HepG2 (cell line): Measurements from ENCODE around the gene EMILIN3. TPM values are rescaled to one million over a fixed set of nuclear protein-coding genes. Genes with fewer than 3 reads are reported as not detected.
A peak's percentile ranks its signal among the peaks of the same experiment; 100 is the strongest.

Source experiments
- ATF1 ChIP-seq: IDR thresholded peaks from 2 replicates; pipeline ENCODE4 v1.6.1; 2016; ENCODE audit warnings: mild to moderate bottlenecking, control low read depth
- KMT2A ChIP-seq: sonication (generic); formaldehyde crosslinking; IDR thresholded peaks from 2 replicates; pipeline ENCODE4 v1.4.0; 2020; ENCODE audit warnings: missing genetic modification reagents
- MIXL1 ChIP-seq: IDR thresholded peaks from 2 replicates; pipeline ENCODE4 v1.6.1; 2016
- PTBP1 ChIP-seq: fragments of 200-400 bp; formaldehyde crosslinking; IDR thresholded peaks from 2 replicates; pipeline ENCODE4 v1.6.1; 2018; ENCODE audit warnings: low read length, low read depth; ENCODE audit not compliant: poor library complexity, severe bottlenecking
- TGIF2 ChIP-seq: IDR thresholded peaks from 2 replicates; pipeline ENCODE4 v1.6.1; 2016; ENCODE audit warnings: control low read depth, missing compliant biosample characterization
- YEATS4 ChIP-seq: sonication (generic); formaldehyde crosslinking; IDR thresholded peaks from 2 replicates; pipeline ENCODE4 v1.4.0; 2020; ENCODE audit warnings: missing genetic modification reagents, borderline replicate concordance
- ZFP36 ChIP-seq: fragments of 150-350 bp; IDR thresholded peaks from 2 replicates; pipeline ENCODE4 v1.6.1; 2018; ENCODE audit warnings: borderline replicate concordance, low read length, low read depth; ENCODE audit not compliant: partially characterized antibody
- ZHX1 ChIP-seq: sonication (generic); formaldehyde crosslinking; IDR thresholded peaks from 2 replicates; pipeline ENCODE4 v1.8.1; 2022; ENCODE audit warnings: low read depth, mild to moderate bottlenecking, missing genetic modification reagents
- ZNF260 ChIP-seq: sonication (generic); formaldehyde crosslinking; IDR thresholded peaks from 2 replicates; pipeline ENCODE4 v1.4.0; 2020; ENCODE audit warnings: missing genetic modification reagents, low read depth, mild to moderate bottlenecking, borderline replicate concordance
- ZNF275 ChIP-seq: sonication (generic); formaldehyde crosslinking; IDR thresholded peaks from 2 replicates; pipeline ENCODE4 v1.8.0; 2022; ENCODE audit warnings: missing genetic modification reagents, mild to moderate bottlenecking, inconsistent platforms, borderline replicate concordance
- ZNF33A ChIP-seq: sonication (generic); formaldehyde crosslinking; IDR thresholded peaks from 2 replicates; pipeline ENCODE4 v1.5.1; 2020; ENCODE audit warnings: missing genetic modification reagents, mild to moderate bottlenecking, moderate library complexity, borderline replicate concordance
- ZNF350 ChIP-seq: sonication (generic); formaldehyde crosslinking; IDR thresholded peaks from 2 replicates; pipeline ENCODE4 v1.4.0; 2020; ENCODE audit warnings: mild to moderate bottlenecking, low read depth, missing genetic modification reagents, borderline replicate concordance
- ZNF44 ChIP-seq: sonication (generic); formaldehyde crosslinking; IDR thresholded peaks from 2 replicates; pipeline ENCODE4 v1.5.1; 2020; ENCODE audit warnings: mild to moderate bottlenecking, missing genetic modification reagents
- ZNF468 ChIP-seq: sonication (generic); formaldehyde crosslinking; IDR thresholded peaks from 2 replicates; pipeline ENCODE4 v1.8.0; 2022; ENCODE audit warnings: mild to moderate bottlenecking, moderate library complexity, missing genetic modification reagents
- polyA plus RNA-seq, 8 experiments: library from polyadenylated mRNA; depleted of rRNA in 3 of 8; stranded (reverse) in 7 of 8; unstranded in 1 of 8; fragments of >200 nt; fragmentation: Illumina TruSeq in 4 of 8; extraction: Trizol in 4 of 8; gene quantifications; 2 replicates each; pipeline versions ENCODE4 v1.2.1 to v1.2.3, GENCODE V29; 2011 to 2016; ENCODE audit warnings: low read depth in 4 of 8, missing spikeins in 1 of 8, mixed read lengths in 1 of 8; ENCODE audit not compliant: insufficient read depth in 1 of 8
- total RNA-seq, 5 experiments: library from RNA; depleted of rRNA; stranded (reverse); fragments of >200 nt; fragmentation: Illumina TruSeq; extraction: Trizol; gene quantifications; 2 replicates each; pipeline ENCODE4 v1.2.3, GENCODE V29; 2016; ENCODE audit warnings: low read depth in 1 of 5
- TF ChIP-seq, protein P1 (sequence below): sonication (generic); formaldehyde crosslinking; IDR thresholded peaks from 2 replicates; pipeline ENCODE4 v1.4.0; 2020; ENCODE audit warnings: missing genetic modification reagents, borderline replicate concordance
- TF ChIP-seq, protein P2 (sequence below): sonication (generic); formaldehyde crosslinking; IDR thresholded peaks from 2 replicates; pipeline ENCODE4 v1.8.0; 2022; ENCODE audit warnings: mild to moderate bottlenecking, missing genetic modification reagents
- TF ChIP-seq, protein P3 (sequence below): sonication (generic); formaldehyde crosslinking; IDR thresholded peaks from 2 replicates; pipeline ENCODE4 v1.4.0; 2020; ENCODE audit warnings: missing genetic modification reagents

The EMILIN3 gene
- total and polyA plus RNA-seq, 2 of the 13 experiments (the other 11 are each of a cell fraction or from before 2014, with no cell fraction given) = 0.25 to 0.29 TPM

DNA sequence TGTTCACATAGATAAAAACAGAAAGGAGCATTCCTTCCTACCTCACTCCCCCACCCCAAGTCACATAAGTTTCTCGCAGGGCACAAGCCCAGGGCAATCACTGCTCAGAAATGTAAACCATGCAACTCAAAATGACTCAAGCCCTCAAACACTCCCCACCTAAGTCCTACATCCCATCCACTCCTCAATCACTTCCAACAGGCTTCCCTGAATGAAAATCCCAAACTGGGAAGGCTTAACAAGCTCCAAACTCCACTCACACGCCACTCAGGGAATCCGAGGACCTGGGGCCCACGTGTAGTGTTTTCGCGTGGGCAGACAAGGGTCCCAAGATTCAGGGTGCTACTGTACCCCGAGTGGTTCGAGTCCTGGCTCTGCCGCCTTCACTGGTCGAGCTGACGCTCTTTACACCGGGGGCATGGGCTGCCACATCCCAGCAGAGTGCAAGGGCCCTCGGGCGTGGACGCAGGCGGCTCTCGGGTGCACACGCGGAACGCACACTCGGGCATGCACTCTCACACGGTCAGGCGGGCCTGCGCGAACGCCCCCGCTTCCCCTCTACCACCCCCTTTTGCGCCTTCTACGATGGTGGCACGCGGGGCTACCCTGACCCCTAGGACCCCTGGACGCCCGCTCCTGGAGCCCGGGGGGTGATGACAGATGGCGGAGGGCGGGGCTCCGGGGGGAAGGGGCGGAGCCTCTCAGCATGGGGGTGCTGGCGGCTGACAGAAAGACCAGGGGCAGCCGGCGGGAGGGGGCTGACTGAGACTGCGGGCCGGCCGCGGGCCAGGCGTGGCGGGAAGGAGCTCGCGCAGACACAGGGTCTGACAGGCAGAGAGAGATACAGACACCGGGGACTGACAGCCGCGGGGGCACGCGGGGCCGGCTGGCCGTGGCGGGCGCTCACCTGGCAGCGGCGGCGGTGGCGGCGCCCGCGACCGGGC, 49.7 kb downstream of the EMILIN3 start (continued):
- TF ChIP-seq ZNF350 (CRISPR knock-in tag) (peak; percentile 86), ZNF44 (CRISPR knock-in tag) (peak; percentile 56; the same call in 1 of the 2 replicates), ZNF33A (CRISPR knock-in tag) (no peak), YEATS4 (peak; percentile 90), MIXL1 (CRISPR knock-in tag) (no peak), ZNF260 (CRISPR knock-in tag) (no peak), ZNF275 (peak; percentile 23; the same call in 1 of the 2 replicates), ZNF468 (CRISPR knock-in tag) (no peak), ZHX1 (peak; percentile 85), ZFP36 (peak; percentile 13), ATF1 (CRISPR knock-in tag) (no peak), KMT2A (CRISPR knock-in tag) (peak; percentile 86), TGIF2 (CRISPR knock-in tag) (no peak), PTBP1 (peak; percentile 89)
- TF ChIP-seq, protein P1, sequence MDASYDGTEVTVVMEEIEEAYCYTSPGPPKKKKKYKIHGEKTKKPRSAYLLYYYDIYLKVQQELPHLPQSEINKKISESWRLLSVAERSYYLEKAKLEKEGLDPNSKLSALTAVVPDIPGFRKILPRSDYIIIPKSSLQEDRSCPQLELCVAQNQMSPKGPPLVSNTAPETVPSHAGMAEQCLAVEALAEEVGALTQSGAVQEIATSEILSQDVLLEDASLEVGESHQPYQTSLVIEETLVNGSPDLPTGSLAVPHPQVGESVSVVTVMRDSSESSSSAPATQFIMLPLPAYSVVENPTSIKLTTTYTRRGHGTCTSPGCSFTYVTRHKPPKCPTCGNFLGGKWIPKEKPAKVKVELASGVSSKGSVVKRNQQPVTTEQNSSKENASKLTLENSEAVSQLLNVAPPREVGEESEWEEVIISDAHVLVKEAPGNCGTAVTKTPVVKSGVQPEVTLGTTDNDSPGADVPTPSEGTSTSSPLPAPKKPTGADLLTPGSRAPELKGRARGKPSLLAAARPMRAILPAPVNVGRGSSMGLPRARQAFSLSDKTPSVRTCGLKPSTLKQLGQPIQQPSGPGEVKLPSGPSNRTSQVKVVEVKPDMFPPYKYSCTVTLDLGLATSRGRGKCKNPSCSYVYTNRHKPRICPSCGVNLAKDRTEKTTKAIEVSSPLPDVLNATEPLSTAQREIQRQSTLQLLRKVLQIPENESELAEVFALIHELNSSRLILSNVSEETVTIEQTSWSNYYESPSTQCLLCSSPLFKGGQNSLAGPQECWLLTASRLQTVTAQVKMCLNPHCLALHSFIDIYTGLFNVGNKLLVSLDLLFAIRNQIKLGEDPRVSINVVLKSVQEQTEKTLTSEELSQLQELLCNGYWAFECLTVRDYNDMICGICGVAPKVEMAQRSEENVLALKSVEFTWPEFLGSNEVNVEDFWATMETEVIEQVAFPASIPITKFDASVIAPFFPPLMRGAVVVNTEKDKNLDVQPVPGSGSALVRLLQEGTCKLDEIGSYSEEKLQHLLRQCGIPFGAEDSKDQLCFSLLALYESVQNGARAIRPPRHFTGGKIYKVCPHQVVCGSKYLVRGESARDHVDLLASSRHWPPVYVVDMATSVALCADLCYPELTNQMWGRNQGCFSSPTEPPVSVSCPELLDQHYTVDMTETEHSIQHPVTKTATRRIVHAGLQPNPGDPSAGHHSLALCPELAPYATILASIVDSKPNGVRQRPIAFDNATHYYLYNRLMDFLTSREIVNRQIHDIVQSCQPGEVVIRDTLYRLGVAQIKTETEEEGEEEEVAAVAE (CRISPR knock-in tag) = no peak
- TF ChIP-seq, protein P2, sequence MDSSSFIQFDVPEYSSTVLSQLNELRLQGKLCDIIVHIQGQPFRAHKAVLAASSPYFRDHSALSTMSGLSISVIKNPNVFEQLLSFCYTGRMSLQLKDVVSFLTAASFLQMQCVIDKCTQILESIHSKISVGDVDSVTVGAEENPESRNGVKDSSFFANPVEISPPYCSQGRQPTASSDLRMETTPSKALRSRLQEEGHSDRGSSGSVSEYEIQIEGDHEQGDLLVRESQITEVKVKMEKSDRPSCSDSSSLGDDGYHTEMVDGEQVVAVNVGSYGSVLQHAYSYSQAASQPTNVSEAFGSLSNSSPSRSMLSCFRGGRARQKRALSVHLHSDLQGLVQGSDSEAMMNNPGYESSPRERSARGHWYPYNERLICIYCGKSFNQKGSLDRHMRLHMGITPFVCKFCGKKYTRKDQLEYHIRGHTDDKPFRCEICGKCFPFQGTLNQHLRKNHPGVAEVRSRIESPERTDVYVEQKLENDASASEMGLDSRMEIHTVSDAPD (CRISPR knock-in tag) = no peak
- TF ChIP-seq, protein P3, sequence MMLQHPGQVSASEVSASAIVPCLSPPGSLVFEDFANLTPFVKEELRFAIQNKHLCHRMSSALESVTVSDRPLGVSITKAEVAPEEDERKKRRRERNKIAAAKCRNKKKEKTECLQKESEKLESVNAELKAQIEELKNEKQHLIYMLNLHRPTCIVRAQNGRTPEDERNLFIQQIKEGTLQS (CRISPR knock-in tag) = no peak
